GM12865 (cell line): ENCODE data around the gene TNFRSF25.

ENCODE experiments used
- DNase-seq: peaks from one replicate; pipeline ENCODE4 v3.0.0; 2010; ENCODE audit warnings: low read depth
- H3K4me3 ChIP-seq: 2 replicates; pipeline ENCODE4 v1.5.1; 2011; ENCODE audit warnings: mild to moderate bottlenecking, low read depth, low read length, control low read depth
- CTCF ChIP-seq: IDR thresholded peaks from 2 replicates; pipeline ENCODE4 v1.5.1; 2011; ENCODE audit warnings: low read length, control low read depth, low read depth, inconsistent platforms; ENCODE audit not compliant: insufficient read depth; ENCODE audit errors: missing control alignments

TNFRSF25 gene

GRCh38 chr1:6427441-6428390 is 38.3 kb downstream of the TNFRSF25 start:
- no peak for TF ChIP-seq CTCF
- DNase-seq: no peak
- no peak overlapping the region for H3K4me3 ChIP-seq

GRCh38 chr1:6426972-6427350 is 39.0 kb downstream of the TNFRSF25 start:
- no peak overlapping the region for H3K4me3 ChIP-seq
- no peak for DNase-seq
- TF ChIP-seq CTCF: no peak

GRCh38 chr1:6426277-6426971 is 39.5 kb downstream of the TNFRSF25 start:
- no peak for DNase-seq
- TF ChIP-seq CTCF: no peak

DNA sequence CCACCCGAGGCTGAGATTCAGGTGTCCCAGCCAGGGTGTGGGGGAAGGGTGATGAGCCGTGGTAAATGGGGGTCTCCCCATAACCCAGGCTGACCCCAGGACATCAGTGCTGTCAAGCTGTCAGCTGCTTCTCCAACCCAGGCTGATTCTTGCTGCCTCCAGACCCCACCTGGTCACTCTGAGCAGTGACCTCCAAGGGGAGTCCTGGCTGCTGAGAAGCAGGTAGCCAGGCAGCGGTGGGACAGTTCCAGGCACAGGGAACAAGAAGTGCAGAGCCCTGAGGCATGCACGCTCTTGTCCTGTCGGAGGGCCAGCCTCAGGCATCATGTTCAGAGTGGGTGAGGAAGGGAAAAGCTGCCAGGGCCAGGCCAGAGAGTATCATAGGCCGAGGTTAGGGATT is 40.3 kb downstream of the TNFRSF25 start:
- no peak overlapping the region for H3K4me3 ChIP-seq
- DNase-seq: no peak
- TF ChIP-seq CTCF: no peak

More at GRCh38 chr1:6426277-6426971, 39.5 kb downstream of the TNFRSF25 start:
- no peak overlapping the region for H3K4me3 ChIP-seq

GRCh38 chr1:6424619-6425593 is 41.1 kb downstream of the TNFRSF25 start, which contains the start of gene ESPN:
TSS of gene ESPN (plus strand) at chr1:6424776. CDS start at chr1:6424956, 180 bp downstream.
- DNase-seq: no peak
- TF ChIP-seq CTCF: no peak
- H3K4me3 ChIP-seq: no peak within 1 kb of the TSS

- no peak for DNase-seq
- no peak for TF ChIP-seq CTCF
- H3K4me3 ChIP-seq: no peak overlapping the region
Observed at GRCh38 chr1:6424000-6424565, 41.9 kb downstream of the TNFRSF25 start.
